ENCODE data around the gene ADD3.

The ADD3 gene

GRCh38 chr10:110069502-110069982 lies 61.8 kb downstream of the ADD3 start:
- TF ChIP-seq GATA3 (IDR thresholded peaks at IDR 0.05; ENCODE audit: low read depth, low read length) (no peak), GATA2 (IDR thresholded peaks at IDR 0.05; ENCODE audit: low read depth, low read length) (no peak)

- TF ChIP-seq GATA2 (IDR thresholded peaks at IDR 0.05; ENCODE audit: low read depth, low read length), result no peak
- TF ChIP-seq GATA3 (IDR thresholded peaks at IDR 0.05; ENCODE audit: low read depth, low read length), result no peak
These were observed 66.1 kb downstream of the ADD3 start for GRCh38 chr10:110073896-110074295.

- no peak for TF ChIP-seq GATA3 (IDR thresholded peaks at IDR 0.05; ENCODE audit: low read depth, low read length)
- no peak for TF ChIP-seq GATA2 (IDR thresholded peaks at IDR 0.05; ENCODE audit: low read depth, low read length)
These were observed 66.5 kb downstream of the ADD3 start for GRCh38 chr10:110074298-110074697.

GRCh38 chr10:110074758-110075671 lies 67.2 kb downstream of the ADD3 start:
- TF ChIP-seq GATA3 (IDR thresholded peaks at IDR 0.05; ENCODE audit: low read depth, low read length) (no peak), GATA2 (IDR thresholded peaks at IDR 0.05; ENCODE audit: low read depth, low read length) (no peak)

GRCh38 chr10:110075686-110076085 lies 67.9 kb downstream of the ADD3 start:
- TF ChIP-seq GATA2 (IDR thresholded peaks at IDR 0.05; ENCODE audit: low read depth, low read length), result no peak
- no peak for TF ChIP-seq GATA3 (IDR thresholded peaks at IDR 0.05; ENCODE audit: low read depth, low read length)

- TF ChIP-seq GATA2 (IDR thresholded peaks at IDR 0.05; ENCODE audit: low read depth, low read length), result no peak
- TF ChIP-seq GATA3 (IDR thresholded peaks at IDR 0.05; ENCODE audit: low read depth, low read length), result no peak
These were observed 69.0 kb downstream of the ADD3 start for GRCh38 chr10:110076559-110077318.

GRCh38 chr10:110077436-110078130 lies 69.8 kb downstream of the ADD3 start:
- TF ChIP-seq GATA3 (IDR thresholded peaks at IDR 0.05; ENCODE audit: low read depth, low read length) (no peak), GATA2 (IDR thresholded peaks at IDR 0.05; ENCODE audit: low read depth, low read length) (no peak)

- TF ChIP-seq GATA2 (IDR thresholded peaks at IDR 0.05; ENCODE audit: low read depth, low read length) (no peak), GATA3 (IDR thresholded peaks at IDR 0.05; ENCODE audit: low read depth, low read length) (no peak)
These were observed 70.5 kb downstream of the ADD3 start for GRCh38 chr10:110078317-110078716.

- no peak for TF ChIP-seq GATA2 (IDR thresholded peaks at IDR 0.05; ENCODE audit: low read depth, low read length)
- no peak for TF ChIP-seq GATA3 (IDR thresholded peaks at IDR 0.05; ENCODE audit: low read depth, low read length)
These were observed 74.1 kb downstream of the ADD3 start for GRCh38 chr10:110081911-110082310.

GRCh38 chr10:110083884-110084283 lies 76.1 kb downstream of the ADD3 start:
- no peak for TF ChIP-seq GATA2 (IDR thresholded peaks at IDR 0.05; ENCODE audit: low read depth, low read length)
- TF ChIP-seq GATA3 (IDR thresholded peaks at IDR 0.05; ENCODE audit: low read depth, low read length), result no peak

- TF ChIP-seq GATA3 (IDR thresholded peaks at IDR 0.05; ENCODE audit: low read depth, low read length) (no peak), GATA2 (IDR thresholded peaks at IDR 0.05; ENCODE audit: low read depth, low read length) (no peak)
These were observed 79.9 kb downstream of the ADD3 start for GRCh38 chr10:110087682-110088081.

GRCh38 chr10:110088367-110089104 lies 80.8 kb downstream of the ADD3 start:
- TF ChIP-seq GATA3 (IDR thresholded peaks at IDR 0.05; ENCODE audit: low read depth, low read length) (no peak), GATA2 (IDR thresholded peaks at IDR 0.05; ENCODE audit: low read depth, low read length) (no peak)

- no peak for TF ChIP-seq GATA3 (IDR thresholded peaks at IDR 0.05; ENCODE audit: low read depth, low read length)
- TF ChIP-seq GATA2 (IDR thresholded peaks at IDR 0.05; ENCODE audit: low read depth, low read length), result no peak
These were observed 84.0 kb downstream of the ADD3 start for GRCh38 chr10:110091830-110092229.
